ENCODE measurements around the gene MASP2.
"Not testable (repeated sequence)": the region's sequence is repeated elsewhere in the genome, so short reads cannot be mapped to it uniquely, and the experiment has no call there.

MASP2 gene

DNA sequence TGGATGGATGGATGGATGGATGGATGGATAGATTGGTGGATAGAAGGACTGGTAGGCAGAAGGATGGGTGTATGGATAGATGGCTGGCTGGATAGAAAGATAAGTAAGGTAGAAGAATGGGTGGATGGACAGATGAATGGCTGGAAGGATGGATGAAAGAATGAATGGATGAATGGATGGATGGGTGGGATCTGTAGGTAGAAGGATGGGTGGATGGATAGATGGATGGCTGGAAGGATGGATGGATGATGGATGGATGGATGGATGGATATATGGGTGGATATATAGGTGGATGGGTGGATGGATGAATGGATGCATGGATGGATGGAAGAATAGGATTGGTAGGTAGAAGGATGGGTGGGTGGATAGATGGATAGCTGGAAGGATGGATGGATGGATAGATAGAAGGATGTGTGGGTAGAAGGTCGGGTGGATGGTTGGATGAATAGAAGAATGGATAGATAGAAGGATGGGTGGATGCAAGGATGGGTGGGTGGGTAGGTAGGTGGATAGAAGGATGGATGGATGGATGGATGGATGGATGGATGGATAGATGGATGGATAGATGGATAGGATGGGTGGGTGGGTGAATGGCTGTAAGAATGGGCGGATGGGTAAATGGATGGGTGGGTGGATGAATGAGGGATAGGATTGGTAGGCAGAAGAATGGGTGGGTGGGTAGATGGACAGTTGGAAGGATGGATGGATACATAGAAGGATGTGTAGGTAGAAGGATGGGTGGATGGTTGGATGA, 7.5 kb downstream of the MASP2 start:
- DNase-seq (ENCODE audit: low read depth in 1 of 2, low spot score in 1 of 2) = no peak

DNA sequence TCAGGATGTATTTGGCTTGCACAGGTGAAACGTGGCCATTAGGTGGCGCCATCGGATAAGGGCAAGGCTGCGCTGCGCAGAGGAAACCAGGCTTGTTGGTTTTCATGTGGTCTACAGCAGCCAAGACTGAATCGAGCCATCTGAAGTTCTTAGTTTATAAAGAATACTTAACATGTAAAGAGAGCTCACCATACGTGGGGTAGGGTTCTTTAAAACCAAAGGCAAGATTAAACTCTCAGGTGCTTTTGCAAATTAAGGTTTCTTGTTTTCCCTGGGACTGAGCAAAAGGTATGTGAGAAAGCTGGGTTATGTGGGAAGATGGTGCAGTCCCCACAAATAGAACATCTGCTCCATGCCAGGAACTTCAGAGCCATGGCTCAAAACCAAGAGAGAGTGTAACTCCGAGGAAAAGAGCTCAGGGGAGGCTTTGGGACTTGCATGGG, 9.3 kb downstream of the MASP2 start:
- DNase-seq (ENCODE audit: low read depth in 1 of 2, low spot score in 1 of 2) = peak; percentile 75 to 87

DNA sequence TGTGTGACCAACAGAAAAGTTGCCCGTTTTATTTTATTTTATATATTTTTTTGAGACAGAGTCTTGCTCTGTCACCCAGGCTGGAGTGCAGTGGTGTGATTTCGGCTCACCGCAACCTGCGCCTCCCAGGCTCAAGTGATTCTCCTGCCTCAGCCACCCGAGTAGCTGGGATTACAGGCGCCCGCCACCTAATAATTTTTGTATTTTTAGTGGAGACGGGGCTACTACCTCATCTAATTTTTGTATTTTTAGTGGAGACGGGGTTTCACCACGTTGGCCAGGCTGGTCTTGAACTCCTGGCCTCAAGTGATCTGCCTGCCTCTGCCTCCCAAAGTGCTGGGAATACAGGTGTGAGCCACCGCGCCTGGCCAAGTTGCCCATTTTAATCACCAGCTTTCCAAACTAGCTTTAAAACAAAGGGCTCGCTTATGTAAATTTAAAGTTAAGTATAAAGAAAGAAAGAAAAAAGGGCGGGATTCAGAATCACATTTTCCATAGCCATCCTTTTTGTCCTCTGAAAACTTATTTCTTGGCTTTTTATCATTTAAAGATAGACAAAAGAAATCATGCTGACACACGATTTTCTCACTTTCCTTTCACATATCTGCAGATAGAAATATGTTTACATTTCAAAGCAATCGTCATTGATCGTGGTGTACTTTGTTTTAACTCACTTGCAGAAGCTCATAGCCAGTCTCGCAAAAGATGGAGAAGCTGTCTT, 9.9 kb downstream of the MASP2 start:
- DNase-seq (ENCODE audit: low read depth in 1 of 2, low spot score in 1 of 2) = not testable (repeated sequence)

DNA sequence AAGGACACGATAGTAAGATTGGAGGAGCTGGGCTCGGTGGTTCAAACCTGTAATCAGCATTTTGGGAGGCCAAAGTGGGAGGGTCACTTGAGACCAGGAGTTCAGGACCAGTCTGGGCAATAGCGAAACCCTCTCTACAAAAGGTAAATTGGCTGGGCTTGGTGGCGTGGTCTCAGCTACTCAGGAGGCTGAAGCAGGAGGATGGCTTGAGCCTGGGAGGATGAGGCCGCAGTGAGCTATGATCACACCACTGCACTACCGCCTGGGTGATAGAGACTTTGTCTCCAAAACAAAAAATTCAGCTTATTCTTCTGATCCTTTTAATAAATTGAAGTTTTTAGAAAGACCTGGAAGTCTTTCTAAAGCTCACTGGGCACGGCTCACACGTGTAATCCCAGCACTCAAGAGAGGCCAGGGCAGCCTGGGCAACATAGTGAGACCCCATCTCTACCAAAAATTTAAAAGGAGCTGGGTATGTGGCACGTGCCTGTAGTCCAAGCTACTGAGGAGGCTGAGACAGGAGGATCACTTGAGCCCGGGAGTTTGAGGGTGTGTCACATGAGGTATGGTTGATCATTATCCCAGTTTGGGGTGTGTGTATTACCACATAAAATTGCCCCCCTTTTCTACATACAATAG, 15.3 kb downstream of the MASP2 start:
- no peak for DNase-seq (ENCODE audit: low read depth in 1 of 2, low spot score in 1 of 2)

DNA sequence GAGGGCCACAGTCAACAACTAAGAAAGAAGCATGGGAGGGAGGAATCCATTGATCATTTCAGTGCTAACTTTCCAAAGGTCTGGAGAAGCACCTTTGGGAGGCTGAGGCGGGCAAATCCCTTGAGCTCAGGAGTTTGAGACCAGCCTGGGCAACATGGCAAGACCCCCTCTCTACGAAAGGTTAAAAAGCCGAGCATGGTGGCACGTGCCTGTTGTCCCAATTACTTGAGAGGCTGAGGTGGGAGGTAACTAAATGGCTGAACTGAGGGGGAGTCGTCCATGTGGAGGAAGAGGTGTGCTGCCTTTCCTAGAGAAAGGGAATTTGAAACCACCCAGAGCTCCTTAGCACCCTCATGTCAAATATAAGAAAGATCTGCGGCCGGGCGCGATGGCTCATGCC, 16.2 kb downstream of the MASP2 start:
- no peak for DNase-seq (ENCODE audit: low read depth in 1 of 2, low spot score in 1 of 2)

DNA sequence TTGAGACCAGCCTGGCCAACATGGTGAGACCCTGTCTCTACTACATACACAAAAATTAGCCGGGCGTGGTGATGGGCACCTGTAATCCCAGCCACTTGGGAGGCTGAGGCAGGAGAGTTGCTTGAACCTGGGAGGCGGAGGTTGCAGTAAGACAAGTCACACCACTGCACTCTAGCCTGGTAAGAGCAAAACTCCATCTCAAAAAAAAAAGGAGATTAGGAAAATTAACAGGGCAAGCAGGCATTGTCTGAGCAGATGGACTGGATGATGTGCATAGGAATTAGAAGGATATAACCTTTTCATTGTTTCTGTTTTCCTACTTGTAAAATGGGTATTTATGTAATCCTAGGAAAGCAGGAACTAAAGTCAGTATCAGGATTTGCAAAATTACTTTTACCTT, 19.0 kb downstream of the MASP2 start:
- no peak for DNase-seq (ENCODE audit: low read depth in 1 of 2, low spot score in 1 of 2)

DNA sequence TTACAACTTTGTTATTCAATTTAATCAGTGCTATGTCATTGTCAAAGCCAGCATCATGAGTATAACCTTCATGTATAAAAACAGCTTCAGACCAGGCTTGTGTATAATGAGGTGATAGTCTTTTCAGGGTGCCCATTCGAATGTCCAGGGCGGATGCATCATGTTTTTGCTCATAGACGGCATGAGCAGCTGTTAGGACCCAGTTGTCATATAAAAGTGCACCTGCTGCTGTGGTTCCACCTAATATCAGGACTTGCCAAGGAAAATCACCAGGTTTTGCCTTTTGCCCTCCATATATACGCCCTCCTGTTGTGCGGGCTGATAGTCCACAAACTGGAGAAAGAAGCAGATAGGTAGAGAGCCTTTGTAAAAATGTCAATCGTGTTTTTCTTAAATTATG, 19.7 kb downstream of the MASP2 start:
- DNase-seq (ENCODE audit: low read depth in 1 of 2, low spot score in 1 of 2) = no peak

DNA sequence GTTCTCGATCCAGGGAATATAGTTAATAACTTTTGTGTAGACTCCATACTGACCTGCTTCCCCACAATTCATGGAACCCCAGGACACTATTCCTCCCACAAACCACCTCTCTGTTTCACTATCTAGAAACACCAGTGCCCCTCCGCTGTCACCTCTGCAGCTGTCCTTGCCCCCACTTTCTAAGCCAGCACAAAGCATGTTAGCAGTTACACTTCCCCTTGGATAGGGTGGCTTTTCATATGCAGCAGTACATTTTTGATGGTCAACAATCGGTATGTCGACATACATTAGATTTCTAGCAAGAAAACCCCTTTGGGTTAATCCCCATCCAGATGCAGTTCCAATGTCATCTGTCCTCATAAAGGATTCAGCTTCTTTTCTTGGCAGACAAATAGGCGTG, 20.1 kb downstream of the MASP2 start:
- no peak for DNase-seq (ENCODE audit: low read depth in 1 of 2, low spot score in 1 of 2)

DNA sequence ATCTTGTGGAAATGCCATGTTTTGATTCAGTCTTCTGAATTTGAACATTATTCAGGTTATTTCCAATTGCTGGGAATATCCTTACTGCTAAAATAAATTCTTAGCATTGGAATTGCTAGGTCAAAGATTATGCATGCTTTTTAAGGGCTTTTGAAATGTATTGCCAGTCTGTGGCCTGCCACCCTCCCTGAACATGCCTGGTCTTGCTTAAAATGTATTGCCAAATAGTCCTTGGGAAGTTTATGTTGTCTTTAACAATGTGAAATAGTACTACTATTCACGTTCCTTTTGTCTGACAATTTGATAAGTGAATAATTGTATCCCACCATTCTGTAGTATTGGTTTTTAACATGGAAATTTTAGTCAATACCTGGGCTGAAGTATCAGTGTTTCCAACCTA, 21.0 kb downstream of the MASP2 start:
- no peak for DNase-seq (ENCODE audit: low read depth in 1 of 2, low spot score in 1 of 2)

DNA sequence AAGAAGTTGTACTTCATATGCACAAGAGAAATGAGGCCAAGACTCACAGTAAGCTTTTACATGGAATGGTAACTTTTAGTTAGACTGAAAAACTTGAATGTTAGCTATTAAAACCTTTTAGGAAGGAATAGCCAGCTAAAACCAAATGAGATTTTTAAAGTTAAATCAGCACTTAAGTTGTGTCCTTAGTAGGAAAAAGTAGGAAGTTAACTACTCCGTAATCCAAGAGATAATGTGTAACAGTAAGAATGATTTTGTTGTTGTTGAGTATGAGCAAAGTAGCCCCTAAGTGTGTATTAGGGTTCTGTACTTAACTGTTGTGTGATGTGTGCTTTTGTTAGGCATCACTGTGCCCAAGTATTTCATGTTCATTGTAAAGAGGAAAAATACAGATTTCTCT, 21.4 kb downstream of the MASP2 start:
- no peak for DNase-seq (ENCODE audit: low read depth in 1 of 2, low spot score in 1 of 2)

DNA sequence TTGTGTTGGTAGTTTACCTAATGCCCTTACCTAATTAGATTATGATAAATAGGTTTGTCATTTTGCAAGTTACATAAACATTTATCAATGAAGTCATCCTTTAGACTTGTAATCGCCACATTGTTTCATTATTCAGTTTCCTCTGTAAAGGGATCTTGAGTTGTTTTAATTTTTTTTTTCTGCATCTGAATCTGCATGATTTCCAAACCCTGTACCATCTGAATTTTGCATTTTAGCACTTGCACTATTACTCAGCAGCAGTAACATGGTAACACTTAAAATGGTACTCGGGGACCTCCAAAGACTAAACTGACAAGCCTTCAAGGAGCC, 22.2 kb downstream of the MASP2 start:
- no peak for DNase-seq (ENCODE audit: low read depth in 1 of 2, low spot score in 1 of 2)

DNA sequence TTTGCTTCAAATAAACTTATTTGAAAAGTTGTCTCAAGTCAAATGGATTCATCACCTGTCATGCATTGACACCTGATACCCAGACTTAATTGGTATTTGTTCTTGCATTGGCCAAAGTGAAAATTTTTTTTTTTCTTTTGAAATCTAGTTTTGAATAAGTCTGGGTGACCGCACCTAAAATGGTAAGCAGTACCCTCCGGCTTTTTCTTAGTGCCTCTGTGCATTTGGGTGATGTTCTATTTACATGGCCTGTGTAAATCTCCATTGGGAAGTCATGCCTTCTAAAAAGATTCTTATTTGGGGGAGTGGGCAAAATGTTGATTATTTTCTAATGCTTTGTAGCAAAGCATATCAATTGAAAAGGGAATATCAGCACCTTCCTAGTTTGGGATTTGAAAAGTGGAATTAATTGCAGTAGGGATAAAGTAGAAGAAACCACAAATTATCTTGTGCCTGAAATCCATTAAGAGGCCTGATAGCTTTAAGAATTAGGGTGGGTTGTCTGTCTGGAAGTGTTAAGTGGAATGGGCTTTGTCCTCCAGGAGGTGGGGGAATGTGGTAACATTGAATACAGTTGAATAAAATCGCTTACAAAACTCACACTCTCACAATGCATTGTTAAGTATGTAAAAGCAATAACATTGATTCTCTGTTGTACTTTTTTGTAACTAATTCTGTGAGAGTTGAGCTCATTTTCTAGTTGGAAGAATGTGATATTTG, 22.7 kb downstream of the MASP2 start:
- no peak for DNase-seq (ENCODE audit: low read depth in 1 of 2, low spot score in 1 of 2)

DNA sequence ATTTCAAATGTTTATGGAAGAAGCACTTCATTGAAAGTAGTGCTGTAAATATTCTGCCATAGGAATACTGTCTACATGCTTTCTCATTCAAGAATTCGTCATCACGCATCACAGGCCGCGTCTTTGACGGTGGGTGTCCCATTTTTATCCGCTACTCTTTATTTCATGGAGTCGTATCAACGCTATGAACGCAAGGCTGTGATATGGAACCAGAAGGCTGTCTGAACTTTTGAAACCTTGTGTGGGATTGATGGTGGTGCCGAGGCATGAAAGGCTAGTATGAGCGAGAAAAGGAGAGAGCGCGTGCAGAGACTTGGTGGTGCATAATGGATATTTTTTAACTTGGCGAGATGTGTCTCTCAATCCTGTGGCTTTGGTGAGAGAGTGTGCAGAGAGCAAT, 23.8 kb downstream of the MASP2 start:
- DNase-seq (ENCODE audit: low read depth in 1 of 2, low spot score in 1 of 2) = no peak

DNA sequence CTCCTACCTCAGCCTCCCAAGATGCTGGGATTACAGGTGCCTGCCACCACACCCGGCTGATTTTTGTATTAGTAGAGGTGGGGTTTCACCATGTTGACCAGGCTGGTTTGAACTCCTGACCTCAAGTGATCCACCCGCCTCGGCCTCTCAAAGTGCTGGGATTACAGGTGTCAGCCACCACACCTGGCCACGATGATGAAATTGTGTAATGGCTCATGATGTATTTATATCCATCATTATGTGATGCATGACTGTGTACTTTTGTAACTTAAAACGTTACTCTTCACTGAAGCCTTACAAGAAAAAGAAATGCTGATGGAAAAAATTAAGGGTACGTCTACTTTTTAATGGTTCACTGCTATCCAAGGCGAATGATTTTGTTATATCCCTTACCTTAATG, 27.1 kb downstream of the MASP2 start:
- DNase-seq (ENCODE audit: low read depth in 1 of 2, low spot score in 1 of 2) = no peak

DNA sequence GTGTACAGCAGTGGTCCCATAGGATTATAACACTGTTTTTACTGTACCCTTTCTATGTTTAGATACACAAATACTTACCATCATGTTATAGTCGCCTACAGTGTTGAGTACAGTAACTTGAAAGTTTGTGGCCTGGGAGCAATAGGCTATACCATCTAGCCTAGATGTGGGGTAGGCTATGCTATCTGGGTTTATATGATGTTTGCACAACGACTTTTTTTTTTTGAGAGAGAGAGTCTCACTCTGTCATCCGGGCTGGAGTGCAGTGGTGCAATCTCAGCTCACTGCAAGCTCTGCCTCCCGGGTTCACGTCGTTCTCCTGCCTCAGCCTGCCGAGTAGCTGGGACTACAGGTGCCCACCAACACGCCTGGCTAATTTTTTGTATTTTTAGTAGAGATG, 27.7 kb downstream of the MASP2 start:
- DNase-seq (ENCODE audit: low read depth in 1 of 2, low spot score in 1 of 2) = not testable (repeated sequence)

DNA sequence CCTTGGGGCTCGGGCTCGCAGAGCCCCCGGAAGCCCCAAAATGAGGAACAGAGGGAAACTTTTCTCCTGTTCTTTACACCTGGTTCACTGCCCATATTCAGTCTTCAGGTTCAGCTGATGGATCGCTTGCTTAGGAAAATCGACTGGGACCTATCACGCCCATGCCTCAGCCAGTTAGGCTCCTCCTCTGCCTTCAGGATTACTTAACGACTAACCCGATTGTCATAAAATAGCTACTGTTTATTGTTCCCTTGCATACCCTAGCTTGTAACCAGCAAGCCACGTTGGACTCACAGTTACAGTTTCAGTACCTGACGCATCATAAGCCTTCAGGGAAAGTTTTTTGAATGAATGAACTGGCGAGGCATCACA, 33.9 kb downstream of the MASP2 start:
- DNase-seq (ENCODE audit: low read depth in 1 of 2, low spot score in 1 of 2) = no peak

DNA sequence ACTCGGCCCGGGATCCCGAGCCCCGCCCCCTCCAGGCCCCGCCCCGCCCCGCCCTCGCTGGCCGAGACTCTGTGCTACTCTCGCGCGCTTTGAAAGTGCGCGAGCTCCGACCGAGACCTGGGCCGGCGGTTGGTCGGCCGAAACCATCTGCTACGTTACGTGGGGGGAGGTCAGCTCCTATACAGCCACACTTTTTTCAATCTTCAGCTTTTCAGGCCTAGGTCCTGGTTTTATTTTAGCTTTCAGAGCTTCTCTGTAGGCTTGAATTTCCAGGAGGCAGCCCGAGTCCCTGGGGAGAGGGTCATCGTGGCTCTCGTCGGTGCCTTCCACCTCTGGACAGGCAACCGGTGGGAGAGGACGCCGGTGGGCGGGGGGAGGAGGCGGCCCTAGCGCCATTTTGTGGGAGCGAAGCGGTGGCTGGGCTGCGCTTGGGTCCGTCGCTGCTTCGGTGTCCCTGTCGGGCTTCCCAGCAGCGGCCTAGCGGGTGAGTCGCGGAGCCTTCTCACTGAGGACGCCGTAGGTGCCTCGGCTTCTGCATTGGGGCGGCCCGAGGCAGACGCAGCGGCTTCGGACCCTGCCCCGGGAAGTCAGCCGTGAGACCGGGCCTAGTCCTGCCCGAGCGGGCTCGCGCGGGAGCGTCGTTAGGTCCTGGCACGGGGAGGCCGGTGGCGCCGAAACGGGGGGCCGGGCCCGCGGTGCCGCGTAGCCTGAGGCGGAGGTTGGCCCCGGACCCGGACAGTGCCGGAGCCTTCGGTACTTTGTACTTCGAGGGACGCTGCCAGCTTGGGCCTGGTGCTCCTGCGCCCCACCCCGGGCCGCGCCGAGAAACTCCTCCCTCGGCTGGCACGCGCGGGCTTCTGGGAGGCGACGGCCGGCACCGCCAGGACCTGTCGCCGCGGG, 34.5 kb downstream of the MASP2 start, which contains the start of gene TARDBP:
TARDBP (plus strand) TSS at position 395 of the 900 bp plus-strand sequence. CDS start 1,074 bp downstream, outside the sequence.
- DNase-seq (ENCODE audit: low read depth in 1 of 2, low spot score in 1 of 2) = peak; percentile 83 to 89

DNA sequence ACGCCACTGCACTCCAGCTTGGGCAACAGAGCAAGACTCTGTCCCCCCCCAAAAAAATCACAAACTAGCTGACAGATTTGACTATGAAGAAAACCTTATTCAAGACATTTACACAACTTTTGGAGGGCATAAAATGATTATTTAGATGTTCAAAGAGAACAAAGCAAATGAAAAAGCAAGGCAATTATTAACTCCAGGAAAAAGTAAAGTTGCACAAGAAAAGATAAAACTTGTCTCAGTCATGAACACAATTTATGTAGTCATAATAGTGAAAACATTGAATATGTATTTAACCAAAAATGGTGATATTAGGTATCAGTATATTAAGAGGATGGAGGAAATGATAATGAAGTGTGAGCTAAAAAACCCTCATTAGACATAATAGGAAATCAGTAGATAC, 46.5 kb downstream of the MASP2 start:
- DNase-seq (ENCODE audit: low read depth in 1 of 2, low spot score in 1 of 2) = no peak

DNA sequence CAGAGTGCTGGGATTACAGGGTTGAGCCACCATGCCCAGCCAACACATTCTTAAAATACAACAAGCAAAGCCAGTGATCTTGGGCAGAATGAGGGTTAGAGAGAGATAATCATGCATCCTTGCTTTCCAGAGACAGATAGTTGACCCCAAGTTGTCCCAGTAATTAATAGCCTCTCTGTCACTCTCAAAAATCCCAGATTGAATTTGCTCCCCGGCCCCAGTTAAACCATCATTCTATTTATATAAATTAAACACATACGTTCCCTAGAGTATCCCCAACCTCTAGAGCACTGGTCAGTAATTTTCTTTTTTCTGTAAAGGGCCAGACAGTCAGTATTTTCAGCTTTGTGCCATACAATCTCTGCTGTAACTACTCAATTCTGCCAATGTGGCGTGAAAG, 50.9 kb downstream of the MASP2 start:
- DNase-seq (ENCODE audit: low read depth in 1 of 2, low spot score in 1 of 2) = no peak

DNA sequence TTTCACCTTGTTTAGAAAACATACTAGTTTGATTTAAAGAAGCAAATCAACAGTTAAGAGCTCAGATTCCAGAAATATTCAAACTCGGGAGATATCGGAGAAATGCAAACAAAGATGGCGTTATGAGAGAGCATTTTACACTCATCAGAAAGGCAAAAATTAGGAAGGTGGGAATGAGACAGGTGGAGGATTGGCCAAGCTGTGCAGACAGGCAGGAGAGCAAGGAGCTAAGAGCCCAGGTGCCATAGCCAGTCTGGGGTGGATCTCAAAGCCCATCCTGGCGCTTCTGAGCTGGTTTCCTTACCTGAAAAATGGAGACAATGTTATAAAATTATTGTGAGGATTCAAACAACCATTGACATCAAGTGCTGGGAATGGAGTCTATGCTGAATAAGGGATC, 54.2 kb downstream of the MASP2 start:
- DNase-seq (ENCODE audit: low read depth in 1 of 2, low spot score in 1 of 2) = no peak

DNA sequence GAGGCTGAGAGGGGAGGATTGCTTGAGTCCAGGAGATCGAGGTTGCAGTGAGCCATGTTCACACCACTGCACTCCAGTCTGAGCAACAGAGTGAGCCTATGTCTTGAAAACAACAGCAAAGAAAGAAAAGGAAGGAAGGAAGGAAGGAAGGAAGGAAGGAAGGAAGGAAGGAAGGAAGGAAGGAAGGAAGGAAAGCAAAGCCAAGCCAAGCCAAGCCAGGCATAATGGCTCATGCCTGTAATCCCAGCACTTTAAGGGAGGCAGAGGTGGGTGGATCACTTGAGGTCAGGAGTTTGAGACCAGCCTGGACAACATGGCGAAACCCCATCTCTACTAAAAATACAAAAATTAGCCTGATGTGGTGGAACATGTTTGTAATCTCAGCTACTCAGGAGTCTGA, 55.0 kb downstream of the MASP2 start:
- DNase-seq (ENCODE audit: low read depth in 1 of 2, low spot score in 1 of 2) = not testable (repeated sequence)

Data from activated CD4-positive, alpha-beta T cell treated with anti-CD3 and anti-CD28 coated beads, Interleukin-2, amount 50 U/mL, for 24 hours (primary cell).